RWPE2 (cell line): Measurements from ENCODE around the gene DROSHA.

Experiments
- ATAC-seq: fragments of 200-7000 bp; cut with Tn5 transposase; 3 replicates; pipeline ENCODE4 v1.9.1; 2021; ENCODE audit warnings: low read depth
- DNase-seq: peaks from one replicate; pipeline ENCODE4 v3.0.0-alpha.2; 2020; ENCODE audit warnings: low spot score
- H3K27ac ChIP-seq: fragments of 450-650 bp; 2 replicates; pipeline ENCODE4 v1.5.1; 2017; ENCODE audit warnings: mild to moderate bottlenecking; ENCODE audit not compliant: poor library complexity, severe bottlenecking
- H3K27me3 ChIP-seq: fragments of 250-450 bp; sonication (Bioruptor Pico); 2 replicates; pipeline ENCODE4 v1.5.1; 2021; ENCODE audit warnings: mild to moderate bottlenecking, moderate library complexity; ENCODE audit not compliant: insufficient read depth, poor library complexity, severe bottlenecking
- H3K36me3 ChIP-seq: fragments of 250-450 bp; sonication (Bioruptor Pico); 2 replicates; pipeline ENCODE4 v1.5.1; 2020; ENCODE audit warnings: low read depth, mild to moderate bottlenecking, moderate library complexity
- H3K4me1 ChIP-seq: fragments of 250-450 bp; sonication (Bioruptor Pico); 2 replicates; pipeline ENCODE4 v1.5.1; 2021; ENCODE audit warnings: mild to moderate bottlenecking, moderate library complexity; ENCODE audit not compliant: insufficient read depth, poor library complexity, severe bottlenecking
- H3K4me3 ChIP-seq: fragments of 250-450 bp; sonication (Bioruptor Pico); 2 replicates; pipeline ENCODE4 v1.5.1; 2021; ENCODE audit warnings: mild to moderate bottlenecking, moderate library complexity; ENCODE audit not compliant: severe bottlenecking
- H3K9me3 ChIP-seq: fragments of 250-450 bp; sonication (Bioruptor Pico); 2 replicates; pipeline ENCODE4 v1.5.1; 2021; ENCODE audit warnings: mild to moderate bottlenecking, moderate library complexity; ENCODE audit not compliant: severe bottlenecking
- TF ChIP-seq, protein P1 (sequence below): fragments of 450-650 bp; IDR thresholded peaks from one replicate; pipeline ENCODE4 v1.5.1; 2017; ENCODE audit warnings: mild to moderate bottlenecking, moderate library complexity; ENCODE audit not compliant: poor library complexity, severe bottlenecking

Gene DROSHA

DNA sequence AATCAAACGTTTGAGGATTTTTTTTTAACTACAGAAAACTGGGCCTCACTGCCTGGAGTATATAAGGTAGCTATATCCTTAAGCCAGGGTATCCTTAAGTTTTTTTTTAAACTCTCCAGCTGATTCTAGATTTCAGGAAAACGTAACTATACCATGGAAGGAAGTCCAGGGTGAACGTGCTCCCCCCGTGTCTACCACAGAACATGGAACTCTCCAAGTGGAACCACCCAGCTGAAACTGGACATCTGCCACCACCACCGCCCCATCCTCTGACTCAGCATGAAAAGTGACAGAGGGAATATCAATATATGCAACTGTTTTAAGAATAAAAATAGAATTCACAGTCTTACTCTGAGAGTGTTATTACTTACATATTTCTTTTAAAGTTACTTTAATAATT lies 61.3 kb downstream of the DROSHA start:
- ATAC-seq (no peak), DNase-seq (no peak)
- Histone ChIP-seq H3K4me3 (no peak overlapping the region), H3K4me1 (peaks cover 3% of the 10 kb centered on the region), H3K27ac (no peak overlapping the region), H3K9me3 (no peaks in the 10 kb centered on the region), H3K36me3 (peaks cover 73% of the 10 kb centered on the region), H3K27me3 (no peaks in the 10 kb centered on the region)
- TF ChIP-seq, protein P1, sequence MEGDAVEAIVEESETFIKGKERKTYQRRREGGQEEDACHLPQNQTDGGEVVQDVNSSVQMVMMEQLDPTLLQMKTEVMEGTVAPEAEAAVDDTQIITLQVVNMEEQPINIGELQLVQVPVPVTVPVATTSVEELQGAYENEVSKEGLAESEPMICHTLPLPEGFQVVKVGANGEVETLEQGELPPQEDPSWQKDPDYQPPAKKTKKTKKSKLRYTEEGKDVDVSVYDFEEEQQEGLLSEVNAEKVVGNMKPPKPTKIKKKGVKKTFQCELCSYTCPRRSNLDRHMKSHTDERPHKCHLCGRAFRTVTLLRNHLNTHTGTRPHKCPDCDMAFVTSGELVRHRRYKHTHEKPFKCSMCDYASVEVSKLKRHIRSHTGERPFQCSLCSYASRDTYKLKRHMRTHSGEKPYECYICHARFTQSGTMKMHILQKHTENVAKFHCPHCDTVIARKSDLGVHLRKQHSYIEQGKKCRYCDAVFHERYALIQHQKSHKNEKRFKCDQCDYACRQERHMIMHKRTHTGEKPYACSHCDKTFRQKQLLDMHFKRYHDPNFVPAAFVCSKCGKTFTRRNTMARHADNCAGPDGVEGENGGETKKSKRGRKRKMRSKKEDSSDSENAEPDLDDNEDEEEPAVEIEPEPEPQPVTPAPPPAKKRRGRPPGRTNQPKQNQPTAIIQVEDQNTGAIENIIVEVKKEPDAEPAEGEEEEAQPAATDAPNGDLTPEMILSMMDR, result no peak

DNA sequence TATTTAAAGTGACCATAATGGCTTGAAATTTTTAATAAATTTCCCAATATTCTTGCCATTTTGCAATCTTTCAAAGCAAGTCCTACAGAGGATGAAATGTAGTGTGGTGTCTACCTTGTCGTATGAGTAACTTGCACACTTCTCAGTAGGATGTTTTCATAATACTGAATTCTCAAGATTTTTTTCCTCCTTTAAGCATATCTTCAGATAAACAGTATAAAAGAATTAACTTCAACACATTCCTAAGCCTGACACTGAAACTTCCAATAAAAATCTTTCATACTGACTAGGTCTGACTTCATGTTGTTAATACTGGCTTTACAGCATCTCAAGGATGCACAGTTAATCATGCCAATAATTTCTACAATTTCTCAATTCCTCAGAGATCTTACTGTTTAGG lies 62.0 kb downstream of the DROSHA start:
- H3K27ac ChIP-seq, result no peak overlapping the region
- TF ChIP-seq, protein P1, result no peak

DNA sequence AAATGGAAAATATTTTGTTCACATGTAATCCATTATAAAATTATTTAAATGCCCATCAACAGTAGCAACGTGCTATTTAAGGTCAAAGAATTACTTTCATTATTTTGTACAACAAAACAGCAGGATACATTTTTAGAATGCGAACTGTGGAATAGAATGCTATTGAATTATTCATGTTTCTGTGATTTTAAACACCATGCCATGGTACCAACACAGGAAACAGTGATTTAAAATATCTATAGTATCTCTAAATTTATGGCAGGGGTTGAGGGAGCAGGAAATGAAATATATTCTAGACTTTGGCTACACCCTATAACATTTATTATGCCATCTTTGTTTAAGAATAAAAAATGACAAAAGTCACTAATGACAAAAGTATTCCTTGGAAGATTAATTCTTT lies 62.4 kb downstream of the DROSHA start:
- Histone ChIP-seq H3K4me1 (peaks cover 3% of the 10 kb centered on the region), H3K4me3 (no peak overlapping the region), H3K27ac (no peak overlapping the region), H3K36me3 (peaks cover 84% of the 10 kb centered on the region), H3K9me3 (no peaks in the 10 kb centered on the region), H3K27me3 (no peaks in the 10 kb centered on the region)
- TF ChIP-seq, protein P1, result no peak
- ATAC-seq, result no peak
- DNase-seq, result no peak

More for the DNA sequence above, 62.0 kb downstream of the DROSHA start:
- Histone ChIP-seq H3K9me3 (no peaks in the 10 kb centered on the region), H3K4me1 (peaks cover 3% of the 10 kb centered on the region), H3K36me3 (peaks cover 80% of the 10 kb centered on the region), H3K4me3 (no peak overlapping the region), H3K27me3 (no peaks in the 10 kb centered on the region)
- no peak for ATAC-seq
- DNase-seq, result no peak

DNA sequence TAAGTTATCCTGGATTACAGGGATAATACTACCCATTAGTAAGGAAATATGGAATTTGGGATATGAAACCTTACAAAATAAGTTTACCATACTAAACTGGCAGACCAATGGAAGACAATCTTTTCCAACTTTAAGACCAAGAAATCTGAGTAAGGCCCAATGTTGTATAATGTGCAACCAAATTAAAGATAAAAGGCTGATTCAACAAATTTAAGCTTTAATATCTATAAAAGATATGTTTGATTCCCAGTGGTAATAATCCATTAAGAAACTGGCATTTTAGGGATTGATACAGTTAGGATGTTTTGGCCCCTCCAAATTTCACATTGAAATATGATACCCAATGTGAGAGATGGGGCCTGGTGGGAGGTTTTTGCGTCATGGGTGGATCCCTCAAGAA lies 66.6 kb downstream of the DROSHA start:
- Histone ChIP-seq H3K27ac (no peak overlapping the region), H3K36me3 (peaks cover 94% of the 10 kb centered on the region), H3K4me1 (no peaks in the 10 kb centered on the region), H3K9me3 (no peaks in the 10 kb centered on the region), H3K27me3 (no peaks in the 10 kb centered on the region), H3K4me3 (no peak overlapping the region)
- TF ChIP-seq, protein P1, result no peak
- ATAC-seq (no peak), DNase-seq (no peak)

DNA sequence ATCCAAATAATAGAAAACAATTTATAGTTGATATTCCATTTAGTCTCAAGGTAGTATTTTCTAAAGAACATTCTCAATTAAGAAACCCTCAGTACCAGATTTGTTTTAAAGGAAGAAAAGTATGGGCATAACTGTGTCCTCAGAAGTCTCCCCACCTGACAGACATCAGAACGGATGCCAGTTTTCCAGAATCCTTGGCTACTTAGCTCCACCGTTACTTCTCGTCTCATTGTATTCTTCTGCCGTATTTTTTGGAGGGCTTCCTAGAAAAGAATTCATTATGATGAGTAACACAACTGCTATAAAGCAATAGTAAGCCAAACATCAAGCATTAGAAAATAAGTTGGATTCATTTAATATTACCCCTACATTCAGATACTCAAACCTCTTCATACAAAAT lies 67.8 kb downstream of the DROSHA start:
- no peak for ATAC-seq
- no peaks in the 10 kb centered on the region for H3K27me3 ChIP-seq

More for the DNA sequence above, 67.8 kb downstream of the DROSHA start:
- TF ChIP-seq, protein P1, result no peak
- no peaks in the 10 kb centered on the region for H3K4me1 ChIP-seq
- H3K36me3 ChIP-seq, result peaks cover 93% of the 10 kb centered on the region
- H3K9me3 ChIP-seq, result no peaks in the 10 kb centered on the region
- no peak overlapping the region for H3K27ac ChIP-seq
- DNase-seq, result no peak
- no peak overlapping the region for H3K4me3 ChIP-seq
